Stomach (tissue), 9 donors: ENCODE data around the gene ISG20. TPM values are rescaled to one million over a fixed set of nuclear protein-coding genes. Genes with fewer than 3 reads are reported as not detected.
A peak's percentile ranks its signal among the peaks of the same experiment; 100 is the strongest.
"Not testable (repeated sequence)": the region's sequence is repeated elsewhere in the genome, so short reads cannot be mapped to it uniquely, and the experiment has no call there.

Experiments
- DNase-seq, 2 donors: peaks; one replicate each; pipeline versions ENCODE4 v3.0.0 to v3.0.0-alpha.2; 2013 to 2019
- H3K27ac ChIP-seq, 5 donors: fragments of 200-600 bp in 4 of 5; sonication (generic) in 4 of 5; one replicate each; pipeline ENCODE4 v1.5.1; 2013 to 2019; ENCODE audit warnings: mild to moderate bottlenecking in 1 of 5, moderate library complexity in 1 of 5
- H3K27me3 ChIP-seq, 3 donors: fragments of 200-600 bp; sonication (generic); one replicate each; pipeline ENCODE4 v1.5.1; 2017 to 2019; ENCODE audit warnings: mixed run types in 1 of 3
- H3K36me3 ChIP-seq, 4 donors: fragments of 200-600 bp; sonication (generic); 1 replicate in 3 of 4; 2 replicates in 1 of 4; pipeline ENCODE4 v1.5.1; 2016 to 2019
- H3K4me1 ChIP-seq, 4 donors: fragments of 200-600 bp; sonication (generic); one replicate each; pipeline ENCODE4 v1.5.1; 2016 to 2019
- H3K4me3 ChIP-seq, 4 donors: fragments of 200-600 bp; sonication (generic) in 3 of 4; one replicate each; pipeline ENCODE4 v1.5.1; 2016 to 2019; ENCODE audit warnings: mild to moderate bottlenecking in 1 of 4
- H3K9me3 ChIP-seq, 4 donors: fragments of 200-600 bp; sonication (generic); one replicate each; pipeline ENCODE4 v1.5.1; 2016 to 2019
- EP300 ChIP-seq: sonication (generic); formaldehyde crosslinking; IDR thresholded peaks from one replicate; pipeline ENCODE4 v1.6.1; 2017; ENCODE audit warnings: antibody characterized with exemption
- POLR2A ChIP-seq, 4 donors: fragments of 450-650 bp; IDR thresholded peaks; one replicate each; pipeline ENCODE4 v1.6.1; 2016; ENCODE audit warnings: antibody characterized with exemption in 4 of 4, control low read depth in 2 of 4, mild to moderate bottlenecking in 1 of 4, moderate library complexity in 1 of 4
- POLR2AphosphoS5 ChIP-seq, 3 donors: sonication (generic); formaldehyde crosslinking; IDR thresholded peaks; one replicate each; pipeline ENCODE4 v1.6.1; 2016; ENCODE audit warnings: antibody characterized with exemption in 3 of 3
- WGBS, 5 donors: extraction: QIAGEN DNeasy Blood & Tissue Kit in 3 of 5; methylation state at CpG; one replicate each; pipeline versions ENCODE4 v1.1.5 to v1.1.7; 2013 to 2018; 5-methylcytosine and 5-hydroxymethylcytosine counted together
- intact Hi-C: fragments of 100-400 bp; cut with DNase I; formaldehyde crosslinking; loops from one replicate; pipeline ENCODE4 v1.15.1; 2023; ENCODE audit warnings: low total_unique reads
- polyA plus RNA-seq, 3 donors: library from polyadenylated mRNA; stranded (reverse); fragments of 200-250 nt; gene quantifications; one replicate each; pipeline ENCODE4 v1.2.3, GENCODE V29; 2013
- total RNA-seq, 5 donors: library from RNA; depleted of rRNA; stranded (reverse); fragments of >200 nt; gene quantifications; one replicate each; pipeline versions ENCODE4 v1.1.0 to v1.2.3, GENCODE V29; 2014 to 2016
- TF ChIP-seq, protein P1 (sequence below), 7 experiments: fragments of 450-650 bp in 4 of 7; fragments of 200-600 bp in 3 of 7; sonication (generic) in 3 of 7; IDR thresholded peaks; one replicate each; pipeline ENCODE4 v1.5.1; 2016 to 2019; ENCODE audit warnings: antibody characterized with exemption in 7 of 7, control low read depth in 2 of 7, mild to moderate bottlenecking in 1 of 7
- donor health status: healthy with polysubstance abuse.
- donor health status: Bipolar disorder and iron deficiency.
- donor health status: healthy.

Gene ISG20
- total and polyA plus RNA-seq, 8 donors, result 15.6 to 137 (median 73.9) TPM

DNA sequence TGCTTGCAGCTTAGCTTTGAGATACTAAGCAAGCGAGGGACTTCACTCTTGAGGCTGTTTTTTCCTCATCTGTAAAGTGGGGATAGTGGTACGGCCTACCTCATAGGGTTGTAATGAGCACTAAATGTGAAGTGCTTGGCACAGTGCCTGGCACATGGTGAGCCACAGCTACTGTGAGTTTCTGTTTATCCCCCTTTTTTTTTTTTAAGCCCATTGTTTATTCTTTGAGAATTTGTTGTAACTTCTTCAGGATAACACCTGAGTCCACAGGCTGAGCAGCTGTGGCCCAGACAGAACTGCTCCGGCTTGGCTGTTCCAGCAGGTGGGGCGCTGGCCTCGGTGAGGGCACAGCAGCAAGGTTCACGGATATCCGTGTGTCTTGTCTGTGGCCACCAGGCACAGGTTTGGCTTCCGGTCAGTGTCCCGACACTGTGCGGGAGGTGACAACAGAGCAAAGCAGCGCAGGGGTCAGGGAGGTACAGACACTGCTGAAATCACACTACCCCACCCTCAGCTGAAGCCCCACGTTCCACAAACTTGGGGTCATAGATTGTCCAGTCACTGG lies 7.3 kb upstream of the ISG20 start:
- Histone ChIP-seq H3K4me3 (no peak overlapping the region), H3K27ac (peak overlapping the region; percentile 4 to 75 (median 43)), H3K27me3 (no peaks in the 10 kb centered on the region), H3K4me1 (peaks cover 14 to 56% (median 29%) of the 10 kb centered on the region in 4 donors), H3K9me3 (no peaks in the 10 kb centered on the region), H3K36me3 (peaks cover 23 to 66% (median 60%) of the 10 kb centered on the region in 4 donors)
- TF ChIP-seq, protein P1, sequence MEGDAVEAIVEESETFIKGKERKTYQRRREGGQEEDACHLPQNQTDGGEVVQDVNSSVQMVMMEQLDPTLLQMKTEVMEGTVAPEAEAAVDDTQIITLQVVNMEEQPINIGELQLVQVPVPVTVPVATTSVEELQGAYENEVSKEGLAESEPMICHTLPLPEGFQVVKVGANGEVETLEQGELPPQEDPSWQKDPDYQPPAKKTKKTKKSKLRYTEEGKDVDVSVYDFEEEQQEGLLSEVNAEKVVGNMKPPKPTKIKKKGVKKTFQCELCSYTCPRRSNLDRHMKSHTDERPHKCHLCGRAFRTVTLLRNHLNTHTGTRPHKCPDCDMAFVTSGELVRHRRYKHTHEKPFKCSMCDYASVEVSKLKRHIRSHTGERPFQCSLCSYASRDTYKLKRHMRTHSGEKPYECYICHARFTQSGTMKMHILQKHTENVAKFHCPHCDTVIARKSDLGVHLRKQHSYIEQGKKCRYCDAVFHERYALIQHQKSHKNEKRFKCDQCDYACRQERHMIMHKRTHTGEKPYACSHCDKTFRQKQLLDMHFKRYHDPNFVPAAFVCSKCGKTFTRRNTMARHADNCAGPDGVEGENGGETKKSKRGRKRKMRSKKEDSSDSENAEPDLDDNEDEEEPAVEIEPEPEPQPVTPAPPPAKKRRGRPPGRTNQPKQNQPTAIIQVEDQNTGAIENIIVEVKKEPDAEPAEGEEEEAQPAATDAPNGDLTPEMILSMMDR (IDR thresholded peaks at IDR 0.05), result no peak
- TF ChIP-seq EP300 (no peak), POLR2A (IDR thresholded peaks at IDR 0.05) (no peak), POLR2AphosphoS5 (IDR thresholded peaks at IDR 0.05) (no peak)
- 83 to 91% (median 91%) methylated on average over 11 to 12 of the region's 12 CpGs for WGBS, 5 donors
- DNase-seq, result no peak
- intact Hi-C loops, result no loop called here

DNA sequence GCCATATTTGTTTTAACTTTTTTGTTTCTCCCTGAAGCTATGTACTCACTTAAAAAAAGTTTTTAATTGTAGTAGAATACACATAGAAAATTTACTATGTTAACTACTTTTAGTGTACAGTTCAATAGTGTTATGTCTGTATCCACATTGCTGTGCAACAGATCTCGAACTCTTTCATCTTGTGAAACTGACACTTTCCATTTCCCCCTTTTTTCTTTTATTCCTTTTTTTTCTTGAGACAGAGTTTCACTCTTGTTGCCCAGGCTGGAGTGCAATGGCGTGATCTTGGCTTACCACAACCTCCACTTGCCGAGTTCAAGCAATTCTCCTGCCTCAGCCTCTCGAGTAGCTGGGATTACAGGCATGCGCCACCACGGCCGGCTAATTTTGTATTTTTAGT lies 6.0 kb upstream of the ISG20 start:
- H3K27ac ChIP-seq, result peak overlapping the region in 2 of 5 donors; percentile 2 to 23
- H3K4me3 ChIP-seq, DNase-seq, H3K27me3 ChIP-seq, intact Hi-C loops, H3K9me3 ChIP-seq: not testable (repeated sequence)
- H3K4me1 ChIP-seq, result peaks cover 27 to 56% (median 36%) of the 10 kb centered on the region in 4 donors
- H3K36me3 ChIP-seq, result peaks cover 20 to 53% (median 48%) of the 10 kb centered on the region in 4 donors
- 84 to 95% (median 88%) methylated on average over 7 of the region's 7 CpGs for WGBS, 5 donors

DNA sequence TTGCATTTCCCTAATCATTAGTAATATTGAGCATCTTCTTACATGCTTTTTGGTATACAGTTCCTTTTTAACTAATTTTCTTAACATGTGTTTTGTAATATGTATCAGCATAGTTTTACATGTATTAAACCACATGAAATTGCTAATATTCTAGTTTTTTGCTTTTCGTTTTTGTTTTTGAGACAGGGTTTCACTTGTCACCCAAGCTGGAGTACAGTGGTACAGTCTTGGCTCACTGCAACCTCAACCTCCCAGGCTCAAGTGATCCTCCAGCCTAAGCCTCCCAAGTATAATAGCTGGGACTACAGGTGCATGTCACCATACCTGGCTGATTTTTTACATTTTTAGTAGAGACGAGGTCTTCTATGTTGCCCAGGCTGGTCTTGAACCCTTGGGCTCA lies 4.4 kb upstream of the ISG20 start:
- Histone ChIP-seq H3K4me1 (peaks cover 40 to 55% (median 49%) of the 10 kb centered on the region in 4 donors), H3K9me3 (no peaks in the 10 kb centered on the region), H3K27me3 (no peaks in the 10 kb centered on the region), H3K36me3 (peaks cover 17 to 38% (median 31%) of the 10 kb centered on the region in 4 donors), H3K27ac (peak overlapping the region in 4 of 5 donors; percentile 91 to 99 (median 98)), H3K4me3 (no peak overlapping the region)
- DNase-seq, result no peak
- 87 to 100% (median 89%) methylated on average over 2 of the region's 2 CpGs for WGBS, 5 donors
- intact Hi-C loops, result no loop called here
- TF ChIP-seq, protein P1 (IDR thresholded peaks at IDR 0.05), result no peak
- no peak for TF ChIP-seq POLR2AphosphoS5 (IDR thresholded peaks at IDR 0.05)
- TF ChIP-seq POLR2A (IDR thresholded peaks at IDR 0.05), result no peak
- no peak for TF ChIP-seq EP300

DNA sequence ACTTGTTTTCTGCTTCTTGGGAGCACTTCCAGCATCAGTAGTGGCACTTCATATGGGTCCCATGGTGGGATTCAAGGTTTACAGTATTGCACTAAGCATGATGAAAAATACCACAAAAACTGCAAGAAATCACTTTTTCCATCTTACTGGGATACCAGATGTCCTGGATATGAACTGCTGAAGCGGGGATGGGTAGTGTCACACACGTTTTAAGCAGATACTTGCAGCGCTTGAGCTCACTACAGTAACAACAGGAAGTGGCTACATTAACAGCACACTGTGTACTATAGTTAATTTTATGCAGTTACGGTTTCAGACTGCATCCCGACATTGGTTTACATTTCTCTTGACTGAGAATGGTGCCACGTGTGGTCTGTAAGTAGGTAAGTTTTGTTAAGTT lies 3.5 kb upstream of the ISG20 start:
- no peak overlapping the region for H3K4me3 ChIP-seq
- 36 to 57% (median 42%) methylated on average over 6 of the region's 6 CpGs for WGBS, 5 donors
- no peaks in the 10 kb centered on the region for H3K27me3 ChIP-seq
- no peaks in the 10 kb centered on the region for H3K9me3 ChIP-seq
- intact Hi-C loops, result no loop called here
- H3K36me3 ChIP-seq, result peaks cover 8 to 29% (median 22%) of the 10 kb centered on the region in 4 donors
- peaks cover 44 to 55% (median 50%) of the 10 kb centered on the region in 4 donors for H3K4me1 ChIP-seq
- peak in 1 of 2 donors; percentile 62 for DNase-seq
- peak overlapping the region; percentile 62 to 99 (median 97) for H3K27ac ChIP-seq
- TF ChIP-seq POLR2AphosphoS5 (IDR thresholded peaks at IDR 0.05), result peak; percentile 16 to 65 (median 63)
- TF ChIP-seq, protein P1 (IDR thresholded peaks at IDR 0.05), result no peak

GRCh38 chr15:88636050-88636449 lies 2.8 kb upstream of the ISG20 start:
- intact Hi-C loops, result no loop called here
- no peak overlapping the region for H3K4me3 ChIP-seq
- peak in 2 of 3 donors; percentile 87 to 89 for TF ChIP-seq POLR2AphosphoS5 (IDR thresholded peaks at IDR 0.05)
- TF ChIP-seq EP300, result no peak
- TF ChIP-seq POLR2A (IDR thresholded peaks at IDR 0.05), result peak in 1 of 4 donors; percentile 57
- TF ChIP-seq, protein P1 (IDR thresholded peaks at IDR 0.05), result no peak
- H3K4me1 ChIP-seq, result peaks cover 50 to 58% (median 54%) of the 10 kb centered on the region in 4 donors
- H3K9me3 ChIP-seq, result no peaks in the 10 kb centered on the region
- WGBS, 5 donors, result 26 to 60% (median 40%) methylated on average over 10 to 11 of the region's 11 CpGs
- peaks cover under 1 to 23% (median 15%) of the 10 kb centered on the region in 4 donors for H3K36me3 ChIP-seq
- peak overlapping the region; percentile 91 to 99 (median 97) for H3K27ac ChIP-seq
- DNase-seq, result peak; percentile 88 to 89
- no peaks in the 10 kb centered on the region for H3K27me3 ChIP-seq
